Stimulated activated CD8-positive, alpha-beta memory T cell treated with anti-CD3 and anti-CD28 coated beads, Interleukin-15, amount 100 ng/mL, for 48 hours (primary cell): ENCODE results near the gene SF1.

ENCODE experiments used
- DNase-seq, 2 donors: peaks; one replicate each; pipeline ENCODE4 v3.0.0-alpha.2; 2020; ENCODE audit warnings: low read depth in 2 of 2

SF1 gene

GRCh38 chr11:64723907-64724862 is 54.2 kb downstream of the SF1 start:
- no peak for DNase-seq

- DNase-seq = peak; percentile 82 to 85
Measured at GRCh38 chr11:64723117-64723906, 55.0 kb downstream of the SF1 start, which contains the start of gene NRXN2. NRXN2 (minus strand) TSS chr11:64723197; CDS start chr11:64713699, 9,498 bp downstream.

- DNase-seq = no peak
Measured at GRCh38 chr11:64722141-64723065, 55.9 kb downstream of the SF1 start.

GRCh38 chr11:64721359-64721699 is 57.0 kb downstream of the SF1 start:
- no peak for DNase-seq

- DNase-seq = no peak
Measured at GRCh38 chr11:64720640-64721358, 57.5 kb downstream of the SF1 start.

GRCh38 chr11:64720167-64720566 is 58.2 kb downstream of the SF1 start:
- DNase-seq = no peak

- no peak for DNase-seq
Measured at GRCh38 chr11:64719406-64719805, 58.9 kb downstream of the SF1 start.

GRCh38 chr11:64718780-64719124 is 59.6 kb downstream of the SF1 start:
- DNase-seq = no peak

- DNase-seq = no peak
Measured at GRCh38 chr11:64718084-64718779, 60.1 kb downstream of the SF1 start.

GRCh38 chr11:64717268-64717578 is 61.1 kb downstream of the SF1 start:
- no peak for DNase-seq

- DNase-seq = no peak
Measured at GRCh38 chr11:64716473-64717267, 61.7 kb downstream of the SF1 start.

- DNase-seq = no peak
Measured at GRCh38 chr11:64715756-64716472, 62.4 kb downstream of the SF1 start.

GRCh38 chr11:64715110-64715509 is 63.2 kb downstream of the SF1 start:
- no peak for DNase-seq

- DNase-seq = no peak
Measured at GRCh38 chr11:64714666-64715065, 63.7 kb downstream of the SF1 start.
